ENCODE data around the gene ZNF669.
A peak's percentile ranks its signal among the peaks of the same experiment; 100 is the strongest.

ZNF669 gene

GRCh38 chr1:247100676-247101279 lies 3.4 kb downstream of the ZNF669 start:
- CTCF ChIA-PET: no interaction called here

GRCh38 chr1:247096958-247097357 lies 7.2 kb downstream of the ZNF669 start:
- POLR2A ChIA-PET: no interaction called here
- no peak for TF ChIP-seq PRDM2 (tag by site-specific recombination; IDR thresholded peaks at IDR 0.05; ENCODE audit: borderline replicate concordance)
- TF ChIP-seq ZNF423 (tag by site-specific recombination; IDR thresholded peaks at IDR 0.05): no peak
- Histone ChIP-seq H3K4me1 (ENCODE audit: control insufficient read depth, insufficient read depth, low read length) (no peaks in the 10 kb centered on the region), H3K36me3 (ENCODE audit: control insufficient read depth in 2 of 2, insufficient read depth in 1 of 2, low read length in 2 of 2) (peaks cover 0 to 42% of the 10 kb centered on the region in 2 experiments; a peak in 1 of 3 replicates), H3K27ac (ENCODE audit: extremely low read depth, low read depth, low read length) (no peak overlapping the region), H3K9me3 (ENCODE audit: control insufficient read depth, insufficient read depth, low read depth, low read length) (no peaks in the 10 kb centered on the region), H3K4me3 (ENCODE audit: low read depth, low read length) (no peak overlapping the region)
- CTCF ChIA-PET: no interaction called here

More at GRCh38 chr1:247100676-247101279, 3.4 kb downstream of the ZNF669 start:
- TF ChIP-seq ZNF274 (IDR thresholded peaks at IDR 0.05; ENCODE audit: low read length) (no peak), ZNF274 (tag by site-specific recombination; IDR thresholded peaks at IDR 0.05; ENCODE audit: borderline replicate concordance) (0 out of 2 replicates have a peak, but pooled peaks have one; percentile 49), ZBTB7A (tag by site-specific recombination; IDR thresholded peaks at IDR 0.05; ENCODE audit: low read depth) (no peak), SETDB1 (IDR thresholded peaks at IDR 0.05; ENCODE audit: insufficient read length, low read length) (peak; percentile 88), ZNF513 (tag by site-specific recombination; IDR thresholded peaks at IDR 0.05) (no peak)
- no peaks in the 10 kb centered on the region for H3K9me3 ChIP-seq (ENCODE audit: control insufficient read depth, insufficient read depth, low read depth, low read length)
- H3K36me3 ChIP-seq (ENCODE audit: control insufficient read depth in 2 of 2, insufficient read depth in 1 of 2, low read length in 2 of 2): peaks cover 0 to 48% of the 10 kb centered on the region in 2 experiments; a peak in 1 of 3 replicates
- POLR2A ChIA-PET: no interaction called here
- no peaks in the 10 kb centered on the region for H3K4me1 ChIP-seq (ENCODE audit: control insufficient read depth, insufficient read depth, low read length)
- H3K4me3 ChIP-seq (ENCODE audit: low read depth, low read length): no peak overlapping the region
- H3K27ac ChIP-seq (ENCODE audit: extremely low read depth, low read depth, low read length): no peak overlapping the region

- POLR2A ChIA-PET: no interaction called here
- Histone ChIP-seq H3K27ac (ENCODE audit: extremely low read depth, low read depth, low read length) (no peak overlapping the region), H3K36me3 (ENCODE audit: control insufficient read depth in 2 of 2, insufficient read depth in 1 of 2, low read length in 2 of 2) (peaks cover 0 to 38% of the 10 kb centered on the region in 2 experiments; a peak in 1 of 3 replicates), H3K4me1 (ENCODE audit: control insufficient read depth, insufficient read depth, low read length) (no peaks in the 10 kb centered on the region), H3K9me3 (ENCODE audit: control insufficient read depth, insufficient read depth, low read depth, low read length) (no peaks in the 10 kb centered on the region), H3K4me3 (ENCODE audit: low read depth, low read length) (no peak overlapping the region)
- no peak for TF ChIP-seq ZNF571 (tag by site-specific recombination; IDR thresholded peaks at IDR 0.05)
- no peak for TF ChIP-seq ZFP41 (tag by site-specific recombination; IDR thresholded peaks at IDR 0.05; ENCODE audit: borderline replicate concordance)
- TF ChIP-seq ZNF701 (tag by site-specific recombination; IDR thresholded peaks at IDR 0.05): no peak
- TF ChIP-seq ZNF324 (tag by site-specific recombination; IDR thresholded peaks at IDR 0.05): no peak
- CTCF ChIA-PET: no interaction called here
Measured at GRCh38 chr1:247096544-247096943, 7.6 kb downstream of the ZNF669 start.
